Kidney capillary endothelial cell (primary cell): Measurements from ENCODE around the gene OR8B2.
"Not testable (repeated sequence)": the region's sequence is repeated elsewhere in the genome, so short reads cannot be mapped to it uniquely, and the experiment has no call there.

Experiments used
- DNase-seq: peaks from one replicate; pipeline ENCODE4 v3.0.0-alpha.2; 2018; ENCODE audit warnings: low spot score

OR8B2 gene

GRCh38 chr11:124384399-124384798 lies at the start of gene OR8B2:
OR8B2 (minus strand) TSS chr11:124384499; CDS start chr11:124383343, 1,156 bp downstream.
- DNase-seq = no peak

DNA sequence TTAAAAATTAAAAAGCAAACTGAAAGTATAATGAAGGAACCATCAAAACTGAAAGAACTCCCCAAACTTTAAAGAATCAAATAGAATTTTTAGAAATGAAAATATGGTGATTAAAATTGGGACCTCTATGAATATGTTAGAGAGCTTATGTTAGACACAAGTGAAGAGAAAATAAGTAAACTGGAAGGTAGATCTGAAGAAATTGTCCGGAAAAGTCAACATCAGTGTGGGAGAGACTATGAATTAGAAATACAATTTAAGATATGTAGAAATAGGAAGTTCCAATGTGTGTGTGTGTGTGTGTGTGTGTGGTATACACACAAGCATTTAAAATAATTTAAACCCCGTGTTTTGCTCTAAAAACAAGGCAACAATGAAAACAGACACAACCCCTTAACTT lies 45.3 kb upstream of the OR8B2 start:
- DNase-seq = no peak

DNA sequence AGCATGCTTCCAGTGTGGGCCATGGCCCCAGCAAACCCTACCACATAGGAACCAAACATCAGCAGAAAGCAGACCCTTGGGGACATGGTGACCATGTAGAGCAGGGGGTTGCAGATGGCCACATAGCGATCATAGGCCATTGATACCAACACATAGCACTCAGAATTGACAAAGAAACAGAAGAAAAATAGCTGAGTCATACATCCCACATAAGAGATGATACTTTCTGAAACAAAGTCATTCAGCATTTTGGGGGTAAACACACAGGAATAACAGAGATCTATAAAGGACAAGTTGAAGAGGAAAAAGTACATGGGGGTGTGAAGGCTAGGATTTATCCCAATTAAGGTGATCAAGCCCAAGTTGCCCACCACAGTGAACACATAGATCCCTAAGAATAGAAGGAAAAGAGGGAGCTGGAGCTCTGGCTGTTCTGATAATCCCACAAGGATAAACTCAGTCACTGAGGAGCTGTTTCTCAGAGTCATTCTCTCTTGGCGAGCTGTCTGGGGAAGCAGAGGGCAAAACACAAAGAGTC lies 40.2 kb upstream of the OR8B2 start, which contains the start of gene OR8B4:
Gene OR8B4 (minus strand): TSS at position 488 of the 538 bp plus-strand sequence. CDS start 0 bp downstream, at position 488.
- no peak for DNase-seq

- no peak for DNase-seq
Measured at GRCh38 chr11:124421043-124421442, 36.7 kb upstream of the OR8B2 start.

DNA sequence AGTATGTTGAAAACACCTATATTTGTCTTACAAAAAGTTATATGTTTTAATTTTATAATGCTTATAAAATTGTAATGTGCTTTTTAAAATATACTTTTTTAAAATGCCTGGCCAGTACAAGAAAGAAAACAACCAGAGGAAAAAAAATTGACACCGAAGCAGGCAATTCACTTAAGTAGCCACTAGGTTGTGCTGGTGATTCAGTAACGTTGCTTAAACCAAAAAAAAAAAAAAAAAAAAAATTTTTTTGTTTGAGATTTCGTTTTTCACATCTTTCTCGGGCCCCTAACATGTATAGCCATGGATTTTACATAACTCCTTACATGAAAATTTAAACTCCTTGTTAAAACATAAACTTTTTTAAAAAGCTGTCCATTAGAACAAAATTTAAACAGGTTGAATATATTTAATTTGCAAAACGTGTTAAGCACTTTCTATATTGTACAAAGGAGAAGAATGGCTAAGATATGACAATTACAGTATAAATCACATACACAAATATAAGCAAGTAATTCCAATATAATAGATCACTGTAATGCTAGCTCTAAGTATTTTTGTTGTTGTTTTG lies 31.1 kb upstream of the OR8B2 start:
- peak; percentile 52 for DNase-seq

DNA sequence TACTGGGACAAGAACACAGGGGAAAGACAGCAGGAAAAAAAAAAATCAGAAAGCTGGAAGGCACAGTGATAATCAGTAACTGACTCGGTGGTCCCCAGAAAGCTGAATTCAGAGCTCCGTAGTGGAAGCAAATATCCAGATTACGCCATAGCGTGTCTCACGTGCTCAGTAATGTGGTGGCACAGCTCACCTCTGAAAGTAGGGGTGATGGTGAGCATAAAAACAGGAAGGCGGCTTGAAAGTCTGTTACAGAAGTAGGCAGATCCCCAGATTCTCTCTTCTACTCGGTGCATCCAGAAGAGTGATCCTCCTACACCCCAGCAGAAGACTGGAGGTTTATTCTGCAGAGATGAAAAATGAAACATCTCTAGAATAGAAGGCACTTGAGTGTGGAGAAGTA lies 25.6 kb upstream of the OR8B2 start:
- DNase-seq = no peak

GRCh38 chr11:124405581-124405980 lies 21.3 kb upstream of the OR8B2 start:
- peak; percentile 62 for DNase-seq

DNA sequence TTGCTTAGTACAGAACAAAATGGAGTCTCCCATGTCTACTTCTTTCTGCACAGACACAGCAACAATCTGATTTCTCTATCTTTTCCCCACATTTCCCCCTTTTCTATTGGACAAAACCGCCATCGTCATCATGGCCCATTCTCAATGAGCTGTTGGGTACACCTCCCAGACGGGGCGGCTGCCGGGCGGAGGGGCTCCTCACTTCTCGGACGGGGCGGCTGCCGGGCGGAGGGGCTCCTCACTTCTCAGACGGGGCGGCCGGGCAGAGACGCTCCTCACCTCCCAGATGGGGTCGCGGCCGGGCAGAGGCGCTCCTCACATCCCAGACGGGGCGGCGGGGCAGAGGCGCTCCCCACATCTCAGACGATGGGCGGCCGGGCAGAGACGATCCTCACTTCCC lies 18.9 kb upstream of the OR8B2 start:
- not testable (repeated sequence) for DNase-seq

DNA sequence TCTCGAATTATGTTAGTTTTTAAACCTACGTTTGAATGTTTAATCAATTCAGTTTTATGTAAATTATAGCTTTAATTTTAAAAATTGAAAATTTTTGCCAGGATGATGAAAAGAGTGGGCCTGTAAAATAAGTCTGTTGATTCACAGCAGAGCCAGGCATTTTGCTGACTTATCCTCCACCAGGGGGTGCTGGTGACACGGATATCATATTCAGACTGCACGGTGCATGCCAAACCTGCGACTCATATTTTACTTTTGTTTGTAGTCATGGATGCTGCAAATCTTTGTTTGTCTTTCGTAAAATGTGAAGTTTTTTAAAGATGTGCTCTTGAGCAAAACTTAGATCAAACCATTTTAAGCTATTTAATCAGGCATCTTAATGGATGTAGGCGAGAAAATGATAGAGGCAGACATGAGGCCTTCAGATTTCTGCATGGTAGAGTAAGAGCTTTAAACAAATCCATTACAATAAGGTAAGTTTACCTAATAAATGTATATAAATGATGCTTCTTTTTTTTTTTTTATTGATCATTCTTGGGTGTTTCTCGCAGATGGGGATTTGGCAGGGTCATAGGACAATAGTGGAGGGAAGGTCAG lies 18.1 kb upstream of the OR8B2 start:
- DNase-seq = peak; percentile 88

DNA sequence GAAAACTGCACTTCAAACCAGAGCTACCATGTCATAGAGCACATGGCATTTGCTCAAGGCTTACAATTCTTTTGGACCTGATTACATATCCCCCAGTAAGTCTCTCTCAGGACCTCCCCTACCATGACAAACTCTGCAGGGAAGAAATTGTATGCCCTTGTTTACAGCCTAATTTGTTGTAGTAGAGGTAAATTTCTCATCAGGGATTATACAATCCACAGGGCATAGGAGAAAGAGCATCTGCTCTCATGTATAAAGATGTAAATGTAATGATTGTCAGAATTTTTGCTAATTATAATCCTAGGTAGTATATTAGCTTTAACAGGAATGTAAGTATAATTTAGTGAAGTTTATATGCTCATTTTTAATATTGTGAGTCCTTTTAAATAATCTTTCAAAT lies 14.6 kb upstream of the OR8B2 start, which contains the start of gene OR8B3:
Gene OR8B3 (minus strand): TSS at position 101 of the 400 bp plus-strand sequence. CDS start 1,673 bp downstream, outside the sequence.
- no peak for DNase-seq

DNA sequence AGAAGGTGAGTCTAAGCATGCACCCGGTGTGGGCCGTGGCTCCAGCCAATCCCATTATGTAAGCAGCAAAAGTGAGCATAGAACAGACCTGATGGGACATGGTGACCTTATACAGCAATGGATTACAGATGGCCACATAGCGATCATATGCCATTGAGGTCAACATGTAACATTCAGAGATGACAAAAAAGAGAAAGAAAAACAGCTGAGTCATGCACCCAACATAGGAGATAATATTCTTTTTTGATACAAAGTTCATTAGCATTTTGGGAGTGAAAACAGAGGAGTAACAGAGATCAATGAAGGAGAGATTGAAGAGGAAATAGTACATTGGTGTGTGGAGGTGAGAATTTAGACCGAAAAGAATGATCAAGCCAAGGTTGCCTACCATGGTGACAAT lies 12.5 kb upstream of the OR8B2 start:
- not testable (repeated sequence) for DNase-seq

- no peak for DNase-seq
Measured at GRCh38 chr11:124394408-124394807, 10.1 kb upstream of the OR8B2 start.

- not testable (repeated sequence) for DNase-seq
Measured at GRCh38 chr11:124382857-124383256, 1.4 kb downstream of the OR8B2 start.

DNA sequence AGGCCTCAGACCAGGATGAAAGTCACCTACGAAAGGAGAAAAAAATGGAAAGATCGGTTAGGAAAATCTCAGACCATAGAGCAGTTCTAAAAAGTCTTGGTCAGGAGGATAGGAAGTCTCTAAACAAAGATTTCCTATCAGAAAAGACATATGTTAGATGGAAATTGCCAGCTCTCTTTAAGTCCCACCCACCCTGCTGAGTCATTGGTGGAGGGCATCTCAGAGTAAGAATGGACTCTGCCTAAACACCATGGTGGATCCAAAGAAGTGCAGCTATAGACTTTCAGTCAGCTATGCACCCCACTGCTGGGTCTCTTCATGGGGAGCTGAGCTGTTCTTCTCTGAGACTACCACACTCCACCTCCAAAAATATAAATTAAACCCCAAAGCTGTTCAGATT lies 3.7 kb downstream of the OR8B2 start:
- DNase-seq = no peak

DNA sequence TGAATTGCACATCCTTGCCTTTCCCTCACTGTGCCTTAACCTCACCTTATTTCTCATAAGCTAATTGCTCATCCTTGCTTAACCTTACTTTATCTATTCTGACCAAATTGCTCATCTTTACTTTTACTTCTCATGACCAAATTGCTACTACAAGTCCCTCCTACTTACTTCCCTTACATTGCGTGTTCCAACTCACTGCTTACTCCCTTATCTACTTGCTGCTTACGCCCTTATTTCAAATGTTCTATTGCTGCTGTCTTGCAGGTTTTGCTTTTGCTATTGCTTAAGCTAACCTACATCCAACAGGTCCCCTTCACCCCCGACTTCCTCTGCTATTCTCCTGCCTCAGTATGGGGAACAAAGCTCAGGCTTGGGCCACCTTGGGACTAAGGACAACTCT lies 8.0 kb downstream of the OR8B2 start:
- DNase-seq = no peak

DNA sequence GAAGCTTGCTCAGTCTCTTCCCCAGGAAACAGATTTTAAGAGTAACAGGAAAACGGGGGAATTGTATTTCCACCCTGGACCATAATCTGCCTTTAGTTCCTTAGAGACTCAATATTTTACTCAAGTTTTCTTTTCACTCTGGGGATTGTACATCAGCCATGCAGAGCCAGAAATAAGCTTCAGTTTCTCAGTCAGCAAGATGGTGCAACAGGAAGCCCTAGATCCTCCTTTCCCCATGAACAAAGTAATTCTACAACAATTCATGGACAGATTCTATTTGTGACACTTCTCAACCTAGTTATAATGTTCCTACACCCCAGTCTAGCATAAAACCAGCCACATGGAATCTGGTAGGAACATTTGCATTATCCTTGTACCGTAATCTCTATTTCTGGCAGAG lies 24.7 kb downstream of the OR8B2 start:
- DNase-seq = no peak

- no peak for DNase-seq
Measured at GRCh38 chr11:124346311-124346955, 37.9 kb downstream of the OR8B2 start.

GRCh38 chr11:124344346-124344745 lies 40.0 kb downstream of the OR8B2 start:
- no peak for DNase-seq

- DNase-seq = no peak
Measured at GRCh38 chr11:124340142-124340447, 44.2 kb downstream of the OR8B2 start.

DNA sequence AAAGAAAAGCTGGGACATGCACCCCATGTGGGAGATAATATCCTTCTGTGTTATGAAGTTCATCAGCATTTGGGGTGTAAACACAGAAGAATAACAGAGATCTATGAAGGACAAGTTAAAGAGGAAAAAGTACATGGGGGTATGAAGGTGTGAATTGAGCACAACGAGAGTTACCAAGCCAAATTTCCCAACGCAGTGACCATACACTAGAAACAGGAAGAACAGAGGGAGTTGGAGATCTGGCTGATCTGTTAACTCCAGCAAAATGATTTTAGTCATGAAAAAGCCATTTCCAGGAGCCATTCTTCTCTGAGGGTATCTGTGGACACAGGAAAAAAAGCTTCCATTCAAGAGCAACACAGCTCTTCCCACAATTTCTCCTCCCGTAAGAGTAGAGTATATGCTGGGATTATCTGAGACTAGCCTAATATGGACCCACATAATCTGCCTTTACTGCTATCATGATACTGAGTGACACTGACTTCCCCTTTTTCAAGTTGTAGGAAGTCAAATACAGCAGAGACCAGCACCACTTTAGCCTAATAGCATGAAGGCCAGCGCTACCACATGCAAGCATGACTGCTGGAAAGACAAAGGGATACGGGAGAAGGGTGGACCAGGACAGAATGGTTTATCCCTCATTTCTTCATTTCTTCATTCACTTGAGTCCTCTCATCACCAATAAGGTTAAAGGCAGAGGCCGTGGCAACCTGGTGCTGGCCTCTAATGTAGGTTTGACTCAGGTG lies 44.7 kb downstream of the OR8B2 start:
- no peak for DNase-seq
